Activated T-cell treated with anti-CD3 and anti-CD28 coated beads, Interleukin-2, amount 50 U/mL, for 72 hours (primary cell): ENCODE data around the gene PECR. TPM values are rescaled to one million over a fixed set of nuclear protein-coding genes. Genes with fewer than 3 reads are reported as not detected.

Experiments
- ATAC-seq, 2 donors: fragments of 150-1000 bp; cut with Tn5 transposase; replicated peaks in 1 of 2; 2 replicates each; pipeline ENCODE4 v1.10.0; 2021; ENCODE audit warnings: moderate library complexity in 2 of 2, mild to moderate bottlenecking in 1 of 2
- DNase-seq, 2 donors: peaks; one replicate each; pipeline ENCODE4 v3.0.0; 2021 to 2022; ENCODE audit warnings: mixed read lengths in 1 of 2
- H3K27ac Mint-ChIP-seq: one replicate; pipeline ENCODE4 v1.8.0; 2022; ENCODE audit warnings: mild to moderate bottlenecking, moderate library complexity, mixed read lengths
- H3K27me3 Mint-ChIP-seq: one replicate; pipeline ENCODE4 v1.8.0; 2022; ENCODE audit warnings: low read depth, mixed read lengths
- H3K36me3 Mint-ChIP-seq, 2 donors: one replicate each; pipeline ENCODE4 v1.8.0; 2022; ENCODE audit warnings: mixed read lengths in 2 of 2, mild to moderate bottlenecking in 1 of 2; ENCODE audit not compliant: insufficient read depth in 2 of 2
- H3K4me1 Mint-ChIP-seq: one replicate; pipeline ENCODE4 v1.8.0; 2022; ENCODE audit warnings: low read depth, mixed read lengths
- H3K4me3 Mint-ChIP-seq, 2 donors: one replicate each; pipeline ENCODE4 v1.8.0; 2022; ENCODE audit warnings: mild to moderate bottlenecking in 2 of 2, mixed read lengths in 2 of 2, moderate library complexity in 2 of 2
- H3K9me3 Mint-ChIP-seq, 2 donors: one replicate each; pipeline ENCODE4 v1.8.0; 2022; ENCODE audit warnings: mixed read lengths in 2 of 2
- total RNA-seq, 2 donors: library from RNA; stranded (reverse); gene quantifications; one replicate each; pipeline ENCODE4 v1.2.3, GENCODE V29; 2022

PECR gene
- total RNA-seq, 2 donors from 2014 or later = 28.4 to 29.7 TPM

- H3K27ac Mint-ChIP-seq = peak overlapping the region; percentile 99
- peaks cover 84% of the 10 kb centered on the region for H3K4me1 Mint-ChIP-seq
- H3K4me3 Mint-ChIP-seq = peak overlapping the region; percentile 41 to 99
- no peaks in the 10 kb centered on the region for H3K9me3 Mint-ChIP-seq
- DNase-seq (no peak), ATAC-seq (peak; percentile 7 to 36)
- peaks cover 27 to 51% of the 10 kb centered on the region in 2 donors for H3K36me3 Mint-ChIP-seq
- H3K27me3 Mint-ChIP-seq = no peaks in the 10 kb centered on the region
These were observed 31.3 kb upstream of the PECR start for GRCh38 chr2:216112926-216113325.

GRCh38 chr2:216111122-216111521 lies 29.5 kb upstream of the PECR start:
- ATAC-seq = no peak

GRCh38 chr2:216110620-216111019 lies 29.0 kb upstream of the PECR start:
- peak overlapping the region; percentile 99 for H3K27ac Mint-ChIP-seq
- no peaks in the 10 kb centered on the region for H3K9me3 Mint-ChIP-seq
- no peak for DNase-seq
- H3K27me3 Mint-ChIP-seq = no peaks in the 10 kb centered on the region
- peaks cover 21 to 33% of the 10 kb centered on the region in 2 donors for H3K36me3 Mint-ChIP-seq
- H3K4me1 Mint-ChIP-seq = peaks cover 62% of the 10 kb centered on the region
- no peak for ATAC-seq
- H3K4me3 Mint-ChIP-seq = peak overlapping the region; percentile 95 to 99

More at GRCh38 chr2:216111122-216111521, 29.5 kb upstream of the PECR start:
- Mint-ChIP-seq H3K27ac (peak overlapping the region; percentile 99), H3K9me3 (no peaks in the 10 kb centered on the region), H3K4me3 (peak overlapping the region; percentile 95 to 99), H3K36me3 (peaks cover 21 to 36% of the 10 kb centered on the region in 2 donors), H3K27me3 (no peaks in the 10 kb centered on the region), H3K4me1 (peaks cover 66% of the 10 kb centered on the region)
- DNase-seq = no peak

GRCh38 chr2:216109962-216110614 lies 28.5 kb upstream of the PECR start:
- H3K27ac Mint-ChIP-seq = peak overlapping the region; percentile 99
- no peaks in the 10 kb centered on the region for H3K27me3 Mint-ChIP-seq
- peaks cover 18 to 33% of the 10 kb centered on the region in 2 donors for H3K36me3 Mint-ChIP-seq
- DNase-seq = no peak
- peaks cover 56% of the 10 kb centered on the region for H3K4me1 Mint-ChIP-seq
- H3K4me3 Mint-ChIP-seq = peak overlapping the region; percentile 95 to 99
- no peaks in the 10 kb centered on the region for H3K9me3 Mint-ChIP-seq
- no peak for ATAC-seq

GRCh38 chr2:216108967-216109921 lies 27.6 kb upstream of the PECR start, which contains the start of gene XRCC5:
TSS of gene XRCC5 (plus strand) at chr2:216109348. CDS start at chr2:216109437, 89 bp downstream.
- peaks cover 16 to 29% of the 10 kb centered on the region in 2 donors for H3K36me3 Mint-ChIP-seq
- peaks cover 48% of the 10 kb centered on the region for H3K4me1 Mint-ChIP-seq
- no peaks in the 10 kb centered on the region for H3K9me3 Mint-ChIP-seq
- peak; percentile 74 to 81 for ATAC-seq
- H3K27ac Mint-ChIP-seq = peak within 1 kb of the TSS; percentile 99
- H3K4me3 Mint-ChIP-seq = peak within 1 kb of the TSS; percentile 95 to 99
- H3K27me3 Mint-ChIP-seq = no peaks in the 10 kb centered on the region
- peak; percentile 96 to 97 for DNase-seq

- H3K4me1 Mint-ChIP-seq = peaks cover 40% of the 10 kb centered on the region
- no peak for ATAC-seq
- H3K27ac Mint-ChIP-seq = peak overlapping the region; percentile 99
- DNase-seq = no peak
- H3K27me3 Mint-ChIP-seq = no peaks in the 10 kb centered on the region
- H3K36me3 Mint-ChIP-seq = peaks cover 12 to 22% of the 10 kb centered on the region in 2 donors
- peak overlapping the region; percentile 95 to 99 for H3K4me3 Mint-ChIP-seq
- no peaks in the 10 kb centered on the region for H3K9me3 Mint-ChIP-seq
These were observed 26.8 kb upstream of the PECR start for GRCh38 chr2:216108310-216108966.

- H3K4me3 Mint-ChIP-seq = no peak overlapping the region
- no peak for DNase-seq
These were observed 26.2 kb upstream of the PECR start for GRCh38 chr2:216107760-216108159.

GRCh38 chr2:216107320-216107719 lies 25.7 kb upstream of the PECR start:
- DNase-seq = no peak
- no peak for ATAC-seq
- peaks cover 29% of the 10 kb centered on the region for H3K4me1 Mint-ChIP-seq
- no peaks in the 10 kb centered on the region for H3K9me3 Mint-ChIP-seq
- no peak overlapping the region for H3K4me3 Mint-ChIP-seq
- H3K27ac Mint-ChIP-seq = no peak overlapping the region
- peaks cover 8 to 17% of the 10 kb centered on the region in 2 donors for H3K36me3 Mint-ChIP-seq
- no peaks in the 10 kb centered on the region for H3K27me3 Mint-ChIP-seq

More at GRCh38 chr2:216107760-216108159, 26.2 kb upstream of the PECR start:
- H3K27ac Mint-ChIP-seq = no peak overlapping the region
- H3K9me3 Mint-ChIP-seq = no peaks in the 10 kb centered on the region
- no peak for ATAC-seq
- peaks cover 33% of the 10 kb centered on the region for H3K4me1 Mint-ChIP-seq
- H3K27me3 Mint-ChIP-seq = no peaks in the 10 kb centered on the region
- peaks cover 8 to 17% of the 10 kb centered on the region in 2 donors for H3K36me3 Mint-ChIP-seq

- no peak for DNase-seq
- Mint-ChIP-seq H3K4me1 (peaks cover 6% of the 10 kb centered on the region), H3K36me3 (peaks cover 3% of the 10 kb centered on the region in 2 donors), H3K27ac (no peak overlapping the region), H3K4me3 (no peak overlapping the region), H3K9me3 (no peaks in the 10 kb centered on the region), H3K27me3 (no peaks in the 10 kb centered on the region)
- ATAC-seq = no peak
These were observed 23.1 kb upstream of the PECR start for GRCh38 chr2:216104691-216105090.

- DNase-seq = no peak
- H3K9me3 Mint-ChIP-seq = no peaks in the 10 kb centered on the region
- no peaks in the 10 kb centered on the region for H3K4me1 Mint-ChIP-seq
- H3K27me3 Mint-ChIP-seq = no peaks in the 10 kb centered on the region
- H3K4me3 Mint-ChIP-seq = no peak overlapping the region
- no peak overlapping the region for H3K27ac Mint-ChIP-seq
- ATAC-seq = no peak
- no peaks in the 10 kb centered on the region for H3K36me3 Mint-ChIP-seq
These were observed 21.6 kb upstream of the PECR start for GRCh38 chr2:216103213-216103612.

- Mint-ChIP-seq H3K27me3 (no peaks in the 10 kb centered on the region), H3K9me3 (no peaks in the 10 kb centered on the region), H3K36me3 (no peaks in the 10 kb centered on the region), H3K27ac (no peak overlapping the region), H3K4me1 (no peaks in the 10 kb centered on the region), H3K4me3 (no peak overlapping the region)
- DNase-seq = no peak
- no peak for ATAC-seq
These were observed 19.5 kb upstream of the PECR start for GRCh38 chr2:216101109-216101508.

- H3K36me3 Mint-ChIP-seq = no peaks in the 10 kb centered on the region
- H3K4me3 Mint-ChIP-seq = no peak overlapping the region
- DNase-seq = no peak
- ATAC-seq = no peak
- no peaks in the 10 kb centered on the region for H3K9me3 Mint-ChIP-seq
- H3K27me3 Mint-ChIP-seq = no peaks in the 10 kb centered on the region
- H3K27ac Mint-ChIP-seq = no peak overlapping the region
- H3K4me1 Mint-ChIP-seq = no peaks in the 10 kb centered on the region
These were observed 17.1 kb upstream of the PECR start for GRCh38 chr2:216098421-216099334.
